Astrocyte (in vitro differentiated cells and primary cell): ENCODE measurements around the gene SLC4A5. TPM values are rescaled to one million over a fixed set of nuclear protein-coding genes. Genes with fewer than 3 reads are reported as not detected.

Experiments
- DNase-seq: peaks from one replicate; pipeline ENCODE4 v3.0.0-alpha.2; 2010; ENCODE audit warnings: low read depth
- FAIRE-seq: peaks from 2 replicates; lab custom pipeline; 2011; peaks lifted over from hg19 to GRCh38; lab: Jason Lieb, UNC
- H2AFZ ChIP-seq: 2 replicates; pipeline ENCODE4 v1.6.0; 2012; ENCODE audit warnings: low read depth, low read length, inconsistent platforms
- H3K27ac ChIP-seq: 2 replicates; pipeline ENCODE4 v1.5.1; 2011; ENCODE audit warnings: low read depth, low read length, inconsistent platforms
- H3K27me3 ChIP-seq: 2 replicates; pipeline ENCODE4 v1.6.0; 2011; ENCODE audit warnings: low read length, inconsistent platforms; ENCODE audit not compliant: insufficient read depth
- H3K36me3 ChIP-seq: 2 replicates; pipeline ENCODE4 v1.5.1; 2011; ENCODE audit warnings: low read length, inconsistent platforms; ENCODE audit not compliant: insufficient read depth
- H3K4me1 ChIP-seq: 2 replicates; pipeline ENCODE4 v1.5.1; 2011; ENCODE audit warnings: low read length, inconsistent platforms; ENCODE audit not compliant: insufficient read depth
- H3K4me2 ChIP-seq: 2 replicates; pipeline ENCODE4 v1.6.0; 2012; ENCODE audit warnings: low read length, inconsistent platforms
- H3K4me3 ChIP-seq: 2 replicates; pipeline ENCODE4 v1.5.1; 2011; ENCODE audit warnings: low read depth, mild to moderate bottlenecking, low read length, inconsistent platforms; ENCODE audit not compliant: insufficient read depth
- H3K79me2 ChIP-seq: 2 replicates; pipeline ENCODE4 v1.6.0; 2012; ENCODE audit warnings: mild to moderate bottlenecking, low read length, inconsistent platforms; ENCODE audit not compliant: insufficient read depth
- H3K9ac ChIP-seq: 2 replicates; pipeline ENCODE4 v1.6.0; 2012; ENCODE audit warnings: mild to moderate bottlenecking, low read length, inconsistent platforms
- H3K9me3 ChIP-seq: 2 replicates; pipeline ENCODE4 v1.5.1; 2012; ENCODE audit warnings: low read depth, mild to moderate bottlenecking, low read length, inconsistent platforms; ENCODE audit not compliant: insufficient read depth
- H4K20me1 ChIP-seq: 2 replicates; pipeline ENCODE4 v1.6.0; 2012; ENCODE audit warnings: low read length, inconsistent platforms; ENCODE audit not compliant: insufficient read depth
- H3K27ac Mint-ChIP-seq: one replicate; pipeline ENCODE4 v1.8.0; 2021; ENCODE audit warnings: mild to moderate bottlenecking, mixed read lengths; ENCODE audit not compliant: unreplicated experiment
- H3K27me3 Mint-ChIP-seq: one replicate; pipeline ENCODE4 v1.8.0; 2021; ENCODE audit warnings: low read depth, mixed read lengths; ENCODE audit not compliant: unreplicated experiment
- H3K36me3 Mint-ChIP-seq: one replicate; pipeline ENCODE4 v1.8.0; 2021; ENCODE audit warnings: low read depth, mixed read lengths; ENCODE audit not compliant: unreplicated experiment
- H3K4me1 Mint-ChIP-seq: one replicate; pipeline ENCODE4 v1.8.0; 2021; ENCODE audit warnings: low read depth, mixed read lengths; ENCODE audit not compliant: unreplicated experiment
- H3K4me3 Mint-ChIP-seq: one replicate; pipeline ENCODE4 v1.8.0; 2021; ENCODE audit warnings: mild to moderate bottlenecking, moderate library complexity, mixed read lengths; ENCODE audit not compliant: unreplicated experiment
- H3K9me3 Mint-ChIP-seq: one replicate; pipeline ENCODE4 v1.8.0; 2021; ENCODE audit warnings: mild to moderate bottlenecking, mixed read lengths; ENCODE audit not compliant: unreplicated experiment
- CTCF ChIP-seq: IDR thresholded peaks from 2 replicates; pipeline ENCODE4 v1.5.1; 2011; ENCODE audit warnings: low read depth, mild to moderate bottlenecking, inconsistent platforms, low read length, moderate library complexity; ENCODE audit not compliant: insufficient read depth
- EZH2 ChIP-seq: IDR thresholded peaks from 2 replicates; pipeline ENCODE4 v1.6.1; 2012; ENCODE audit warnings: mild to moderate bottlenecking, low read length, inconsistent platforms; ENCODE audit not compliant: insufficient read depth
- total RNA-seq: library from RNA; stranded (reverse); gene quantifications from 2 replicates; pipeline ENCODE4 v1.2.1, GENCODE V29; 2021

The SLC4A5 gene
- total RNA-seq, 1 donor from 2014 or later, result 0.41 TPM

GRCh38 chr2:74364533-74365505 is 21.6 kb upstream of the SLC4A5 start:
- FAIRE-seq (no peak), DNase-seq (no peak)
- H3K9me3 ChIP-seq, result no peaks in the 10 kb centered on the region
- no peaks in the 10 kb centered on the region for H3K4me1 Mint-ChIP-seq
- H3K79me2 ChIP-seq, result no peaks in the 10 kb centered on the region
- H3K4me1 ChIP-seq, result no peaks in the 10 kb centered on the region
- H3K36me3 Mint-ChIP-seq, result peaks cover 55% of the 10 kb centered on the region
- peaks cover 13% of the 10 kb centered on the region for H4K20me1 ChIP-seq
- no peaks in the 10 kb centered on the region for H3K9me3 Mint-ChIP-seq
- no peak overlapping the region for H2AFZ ChIP-seq
- peaks cover 79% of the 10 kb centered on the region for H3K36me3 ChIP-seq
- H3K27me3 Mint-ChIP-seq, result no peaks in the 10 kb centered on the region
- no peaks in the 10 kb centered on the region for H3K27me3 ChIP-seq
- no peak overlapping the region for H3K4me3 ChIP-seq
- no peak overlapping the region for H3K4me2 ChIP-seq
- no peak overlapping the region for H3K27ac Mint-ChIP-seq
- H3K27ac ChIP-seq, result no peak overlapping the region
- H3K4me3 Mint-ChIP-seq, result no peak overlapping the region
- TF ChIP-seq CTCF, result no peak
- TF ChIP-seq EZH2, result no peak
- H3K9ac ChIP-seq, result no peak overlapping the region

- Mint-ChIP-seq H3K27ac (no peak overlapping the region), H3K27me3 (no peaks in the 10 kb centered on the region), H3K4me3 (no peak overlapping the region), H3K9me3 (no peaks in the 10 kb centered on the region), H3K4me1 (no peaks in the 10 kb centered on the region), H3K36me3 (peaks cover 48% of the 10 kb centered on the region)
- H2AFZ ChIP-seq, result no peak overlapping the region
- H3K27ac ChIP-seq, result no peak overlapping the region
- H3K27me3 ChIP-seq, result no peaks in the 10 kb centered on the region
- no peaks in the 10 kb centered on the region for H3K79me2 ChIP-seq
- H3K9me3 ChIP-seq, result no peaks in the 10 kb centered on the region
- TF ChIP-seq CTCF (no peak), EZH2 (no peak)
- FAIRE-seq (no peak), DNase-seq (no peak)
- H3K4me3 ChIP-seq, result no peak overlapping the region
- no peak overlapping the region for H3K4me2 ChIP-seq
- H3K4me1 ChIP-seq, result no peaks in the 10 kb centered on the region
- H3K9ac ChIP-seq, result no peak overlapping the region
- H4K20me1 ChIP-seq, result peaks cover 8% of the 10 kb centered on the region
- H3K36me3 ChIP-seq, result peaks cover 74% of the 10 kb centered on the region
Measured at GRCh38 chr2:74361327-74361726, 18.1 kb upstream of the SLC4A5 start.

GRCh38 chr2:74357627-74358026 is 14.4 kb upstream of the SLC4A5 start:
- TF ChIP-seq EZH2, result no peak
- TF ChIP-seq CTCF, result no peak
- no peak overlapping the region for H3K4me3 ChIP-seq
- Mint-ChIP-seq H3K4me3 (no peak overlapping the region), H3K4me1 (no peaks in the 10 kb centered on the region), H3K9me3 (no peaks in the 10 kb centered on the region), H3K27ac (no peak overlapping the region), H3K27me3 (no peaks in the 10 kb centered on the region), H3K36me3 (peaks cover 36% of the 10 kb centered on the region)
- H3K9ac ChIP-seq, result no peak overlapping the region
- H2AFZ ChIP-seq, result no peak overlapping the region
- no peak overlapping the region for H3K4me2 ChIP-seq
- H3K79me2 ChIP-seq, result no peaks in the 10 kb centered on the region
- FAIRE-seq (no peak), DNase-seq (no peak)
- no peaks in the 10 kb centered on the region for H3K4me1 ChIP-seq
- peaks cover 43% of the 10 kb centered on the region for H3K36me3 ChIP-seq
- H3K27ac ChIP-seq, result no peak overlapping the region
- peaks cover 3% of the 10 kb centered on the region for H4K20me1 ChIP-seq
- H3K27me3 ChIP-seq, result no peaks in the 10 kb centered on the region
- H3K9me3 ChIP-seq, result no peaks in the 10 kb centered on the region
